HG03442 (cell line): Measurements from ENCODE around the gene ZNF813.
"Not testable (repeated sequence)": the region's sequence is repeated elsewhere in the genome, so short reads cannot be mapped to it uniquely, and the experiment has no call there.

Source experiments
- ATAC-seq: cut with Tn5 transposase; IDR thresholded peaks from one replicate; pipeline ENCODE4 v1.9.1; 2021; ENCODE audit warnings: mild to moderate bottlenecking, moderate library complexity; ENCODE audit not compliant: unreplicated experiment

Gene ZNF813

GRCh38 chr19:53475470-53475869 is 7.9 kb downstream of the ZNF813 start:
- not testable (repeated sequence) for ATAC-seq

DNA sequence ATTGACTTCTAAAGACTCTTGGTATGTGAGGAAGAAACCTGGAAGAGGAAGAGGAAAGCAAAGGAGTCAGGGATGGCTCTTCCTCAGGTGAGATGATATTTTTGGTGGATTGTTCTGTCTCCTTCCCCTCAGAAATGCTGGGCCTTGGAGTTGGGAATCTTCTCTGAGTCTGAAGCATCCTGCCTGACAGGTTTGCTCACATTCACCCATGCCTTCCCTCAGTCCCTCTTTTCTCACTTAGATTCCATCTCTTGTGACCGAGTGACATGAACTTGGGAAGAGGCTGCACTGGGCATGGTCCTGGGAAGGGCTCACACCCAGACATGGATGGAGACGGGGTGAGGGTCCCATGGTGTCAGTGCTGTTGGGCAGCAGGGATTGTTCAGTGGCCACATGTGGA is 16.2 kb downstream of the ZNF813 start:
- ATAC-seq: not testable (repeated sequence)

DNA sequence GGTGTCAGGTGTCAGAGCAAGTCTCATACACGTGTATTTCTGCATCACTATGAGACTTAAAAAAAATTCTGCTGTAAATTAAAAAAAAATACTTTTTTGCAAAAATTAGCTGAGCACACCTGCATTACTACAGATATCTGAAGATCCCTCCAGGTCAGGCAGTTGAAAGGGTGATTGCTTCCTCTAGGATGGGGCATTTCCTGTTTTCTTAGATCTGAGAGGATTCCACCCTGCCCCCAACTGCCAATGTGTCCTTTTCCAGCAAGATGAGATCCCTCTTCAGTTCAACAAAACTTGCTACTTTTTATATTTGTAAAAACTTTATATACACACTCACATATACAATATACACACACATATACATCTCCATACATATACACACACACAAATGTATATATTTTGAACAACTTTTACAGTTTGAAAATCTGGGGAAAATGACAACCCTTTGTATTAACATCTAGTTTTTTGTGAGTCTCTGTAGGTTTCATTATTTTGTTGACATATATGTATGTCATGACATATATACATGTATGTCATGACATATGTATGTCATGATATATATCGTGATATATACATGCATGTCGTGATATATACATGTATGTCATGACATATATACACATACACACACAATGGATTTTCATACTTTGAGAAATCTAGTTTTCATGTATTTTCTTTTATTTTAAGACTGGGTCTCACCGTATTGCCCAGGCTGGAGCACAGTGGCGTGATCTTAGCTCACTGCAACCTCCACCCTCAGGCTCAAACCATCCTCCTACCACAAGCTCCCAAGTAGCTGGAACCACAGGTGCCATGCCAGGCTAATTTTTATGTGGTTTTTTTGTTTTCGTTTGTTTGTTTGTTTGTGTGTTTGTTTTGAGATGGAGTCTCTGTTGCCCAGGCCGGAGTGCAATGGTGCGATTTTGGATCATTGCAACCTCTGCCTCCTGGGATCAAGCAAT is 17.8 kb downstream of the ZNF813 start:
- no peak for ATAC-seq

GRCh38 chr19:53492153-53492552 is 24.6 kb downstream of the ZNF813 start:
- no peak for ATAC-seq

- ATAC-seq: not testable (repeated sequence)
These were observed 29.9 kb downstream of the ZNF813 start for GRCh38 chr19:53497311-53498023.

DNA sequence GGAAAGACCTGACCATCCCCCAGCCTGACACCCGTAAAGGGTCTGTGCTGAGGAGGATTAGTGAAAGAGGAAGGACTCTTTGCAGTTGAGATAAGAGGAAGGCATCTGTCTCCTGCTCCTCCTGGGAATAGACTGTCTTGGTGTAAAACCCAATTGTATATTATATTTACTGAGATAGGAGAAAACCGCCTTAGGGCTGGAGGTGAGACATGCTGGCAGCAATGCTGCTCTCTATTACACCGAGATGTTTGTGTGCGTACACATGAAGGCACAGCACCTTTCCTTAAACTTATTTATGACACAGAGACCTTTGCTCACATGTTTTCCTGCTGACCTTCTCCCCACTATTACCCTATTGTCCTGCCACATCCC is 30.5 kb downstream of the ZNF813 start:
- ATAC-seq: not testable (repeated sequence)

- ATAC-seq: not testable (repeated sequence)
These were observed 35.6 kb downstream of the ZNF813 start for GRCh38 chr19:53503151-53503550.

- not testable (repeated sequence) for ATAC-seq
These were observed 36.3 kb downstream of the ZNF813 start for GRCh38 chr19:53503671-53504364.

DNA sequence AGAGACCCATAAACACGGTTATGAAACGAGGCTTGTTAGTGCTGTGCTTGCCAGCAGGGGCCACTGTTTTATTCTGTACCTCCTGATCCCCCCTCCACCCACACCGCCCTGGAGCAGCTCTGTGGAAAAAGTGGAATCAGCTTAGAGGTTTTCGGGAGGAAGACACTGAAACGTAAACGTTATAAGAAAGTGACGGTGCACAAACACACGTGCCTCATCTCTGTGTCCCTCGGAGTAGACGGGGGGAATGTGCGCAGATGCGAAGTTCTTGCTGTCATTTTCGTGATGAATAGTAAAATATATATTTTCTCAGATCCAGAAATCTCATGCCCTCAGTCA is 36.8 kb downstream of the ZNF813 start:
- ATAC-seq: not testable (repeated sequence)

DNA sequence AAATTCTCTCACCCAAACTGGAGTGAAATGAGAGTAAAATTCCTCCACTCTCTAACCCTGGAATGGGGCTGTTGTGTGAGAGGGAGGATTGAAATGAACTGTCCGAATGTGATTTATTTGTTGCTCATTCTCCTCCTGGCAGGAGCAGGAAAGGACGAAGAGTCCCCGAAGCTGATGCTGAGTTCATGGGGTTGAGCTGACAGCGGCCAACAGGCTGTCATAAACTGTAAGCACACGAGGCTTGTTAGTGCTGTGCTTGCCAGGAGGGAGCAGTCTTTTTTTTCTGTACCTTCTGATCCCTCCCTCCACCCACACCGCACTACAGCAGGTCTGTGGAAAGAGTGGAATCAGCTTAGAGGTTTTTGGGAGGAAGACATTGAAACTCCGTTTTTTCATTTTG is 37.4 kb downstream of the ZNF813 start:
- ATAC-seq: no peak

GRCh38 chr19:53506728-53507127 is 39.2 kb downstream of the ZNF813 start:
- no peak for ATAC-seq

DNA sequence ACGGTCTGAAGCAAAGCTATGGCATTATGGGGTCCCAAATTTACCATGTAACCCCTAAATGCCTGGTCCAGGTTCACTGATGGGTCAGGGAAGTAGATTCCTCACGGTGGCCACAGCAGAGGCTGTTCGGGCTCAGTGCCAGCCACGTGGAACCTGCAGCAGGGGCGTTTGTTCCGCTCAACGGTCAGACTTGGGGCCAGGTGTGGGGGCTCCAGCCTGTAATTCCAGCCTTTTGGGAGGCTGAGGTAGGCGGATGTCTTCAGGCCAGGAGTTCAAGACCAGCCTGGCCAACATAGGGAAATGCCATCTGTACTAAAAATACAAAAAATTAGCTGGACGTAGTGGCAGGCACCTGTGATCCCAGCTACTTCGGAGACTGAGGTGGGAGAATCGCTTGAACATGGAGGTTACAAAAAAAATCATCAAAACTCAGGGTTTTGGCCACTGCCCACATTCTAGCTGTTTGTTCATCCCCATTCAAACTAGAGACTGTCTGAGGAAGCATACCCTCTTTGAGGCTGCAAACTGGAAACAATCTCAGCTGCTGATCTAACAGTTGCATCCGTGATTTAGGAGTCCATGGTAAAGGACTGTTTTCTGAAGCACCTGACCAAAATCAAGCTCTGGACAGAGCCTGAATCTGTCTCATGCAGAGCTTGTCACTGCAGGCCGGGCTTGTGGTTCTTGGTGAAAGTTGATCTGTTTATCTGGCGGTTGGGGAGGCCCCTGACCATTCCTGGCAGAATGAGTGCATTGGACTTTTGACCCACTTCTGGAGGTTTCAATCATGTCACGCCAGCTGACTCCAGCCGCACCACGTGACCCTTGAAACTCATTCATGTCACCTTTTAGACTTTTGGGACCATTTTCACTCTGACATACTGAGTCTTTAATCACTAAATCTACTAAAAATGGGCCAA is 40.2 kb downstream of the ZNF813 start:
- no peak for ATAC-seq

DNA sequence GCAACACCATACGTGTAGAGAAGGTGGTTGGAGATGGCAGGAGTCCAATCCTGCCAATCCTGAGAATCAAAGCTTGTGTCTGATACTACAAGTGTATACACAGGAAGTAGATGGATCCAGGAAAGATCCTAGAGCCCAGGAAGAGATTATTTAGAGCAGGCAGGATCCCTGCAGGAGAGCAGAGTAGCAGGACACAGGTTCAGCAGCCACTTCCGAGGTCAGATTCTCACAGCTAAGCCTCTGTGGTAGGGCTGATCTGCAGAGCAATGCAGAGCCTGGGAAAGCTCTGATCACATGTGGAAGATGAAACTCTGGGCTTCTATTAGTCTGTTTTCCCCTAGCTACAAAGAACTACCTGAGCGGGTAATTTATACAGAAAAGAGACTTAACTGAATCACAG is 41.9 kb downstream of the ZNF813 start:
- no peak for ATAC-seq

GRCh38 chr19:53509845-53510244 is 42.3 kb downstream of the ZNF813 start:
- no peak for ATAC-seq

DNA sequence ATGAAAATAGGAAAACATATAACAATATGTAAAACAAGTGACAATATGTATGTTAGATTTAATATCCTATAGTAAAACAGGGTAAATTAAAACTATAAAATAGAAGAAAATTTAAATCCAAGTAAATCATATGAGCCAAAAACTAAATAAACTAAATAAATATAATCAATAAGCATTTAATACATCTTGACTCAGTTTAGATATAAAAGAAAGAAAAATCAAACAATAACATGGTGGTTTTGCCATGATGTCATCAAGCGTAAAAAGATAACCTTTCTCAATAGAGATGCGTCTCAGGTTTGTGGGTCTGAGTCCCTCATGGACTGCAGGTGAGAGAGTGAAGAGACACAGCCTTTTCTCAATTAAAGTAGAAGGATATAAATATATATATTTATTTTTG is 43.8 kb downstream of the ZNF813 start:
- ATAC-seq: no peak

DNA sequence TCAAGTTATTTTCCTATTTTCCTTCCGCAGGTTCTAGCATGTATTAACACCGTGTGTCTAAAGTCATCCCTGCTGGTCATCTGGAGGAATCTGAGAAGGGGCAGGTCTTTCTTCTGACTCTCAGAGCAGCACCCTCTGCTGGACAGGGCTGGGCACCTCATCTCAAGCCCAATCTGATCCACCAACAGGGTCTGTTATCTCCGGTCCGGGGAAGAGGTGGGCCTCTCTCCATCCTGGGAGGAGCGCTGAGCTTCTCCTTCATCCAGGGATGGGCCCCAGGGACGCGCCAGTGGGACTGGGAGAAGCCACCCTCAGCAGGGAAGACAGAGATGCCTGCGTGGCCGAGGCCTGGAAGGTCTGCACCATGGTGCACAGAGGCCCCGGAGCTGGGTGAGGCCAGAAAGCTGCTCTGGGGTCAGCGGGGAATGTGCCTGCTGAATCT is 44.4 kb downstream of the ZNF813 start:
- no peak for ATAC-seq

- not testable (repeated sequence) for ATAC-seq
These were observed 47.5 kb downstream of the ZNF813 start for GRCh38 chr19:53515047-53515446.

- ATAC-seq: no peak
These were observed 49.7 kb downstream of the ZNF813 start for GRCh38 chr19:53517114-53517741.

GRCh38 chr19:53518121-53518520 is 50.6 kb downstream of the ZNF813 start:
- no peak for ATAC-seq

DNA sequence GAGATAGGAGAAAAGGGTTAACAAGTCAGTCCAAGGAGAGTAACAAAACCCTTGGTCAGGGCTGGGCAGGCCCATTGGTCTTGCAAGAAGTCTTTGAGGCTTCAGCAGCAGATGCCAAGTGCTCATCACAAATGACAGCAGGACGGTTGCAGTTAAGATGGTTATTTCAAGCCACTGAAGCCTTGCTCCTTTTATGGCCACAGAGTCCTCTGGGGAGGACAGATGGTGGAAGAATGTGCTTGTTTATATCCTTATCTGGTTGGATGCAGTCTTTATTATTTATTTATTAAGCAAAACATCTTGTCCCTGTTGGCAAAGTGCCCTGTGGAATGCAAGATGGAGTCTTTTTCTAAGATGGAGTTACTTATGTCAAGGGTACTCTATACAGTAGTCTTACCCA is 51.2 kb downstream of the ZNF813 start:
- no peak for ATAC-seq
